BE2C (cell line): Measurements from ENCODE around the gene CLASP1.

Source experiments
- DNase-seq: peaks from one replicate; pipeline ENCODE4 v3.0.0-alpha.2; 2020
- H3K27me3 ChIP-seq: fragments of 250-450 bp; sonication (Bioruptor Pico); 2 replicates; pipeline ENCODE4 v1.5.1; 2020; ENCODE audit warnings: mild to moderate bottlenecking
- H3K36me3 ChIP-seq: fragments of 250-450 bp; sonication (Bioruptor Pico); 2 replicates; pipeline ENCODE4 v1.5.1; 2020; ENCODE audit warnings: mild to moderate bottlenecking
- H3K4me1 ChIP-seq: fragments of 250-450 bp; sonication (Bioruptor Pico); 2 replicates; pipeline ENCODE4 v1.5.1; 2020
- H3K4me3 ChIP-seq: 2 replicates; pipeline ENCODE4 v1.5.1; 2011; ENCODE audit warnings: low read depth, low read length
- H3K9me3 ChIP-seq: fragments of 250-450 bp; sonication (Bioruptor Pico); 2 replicates; pipeline ENCODE4 v1.5.1; 2020
- TF ChIP-seq, protein P1 (sequence below): IDR thresholded peaks from 2 replicates; pipeline ENCODE4 v1.5.1; 2012; ENCODE audit warnings: mild to moderate bottlenecking, low read depth, low read length

Gene CLASP1

DNA sequence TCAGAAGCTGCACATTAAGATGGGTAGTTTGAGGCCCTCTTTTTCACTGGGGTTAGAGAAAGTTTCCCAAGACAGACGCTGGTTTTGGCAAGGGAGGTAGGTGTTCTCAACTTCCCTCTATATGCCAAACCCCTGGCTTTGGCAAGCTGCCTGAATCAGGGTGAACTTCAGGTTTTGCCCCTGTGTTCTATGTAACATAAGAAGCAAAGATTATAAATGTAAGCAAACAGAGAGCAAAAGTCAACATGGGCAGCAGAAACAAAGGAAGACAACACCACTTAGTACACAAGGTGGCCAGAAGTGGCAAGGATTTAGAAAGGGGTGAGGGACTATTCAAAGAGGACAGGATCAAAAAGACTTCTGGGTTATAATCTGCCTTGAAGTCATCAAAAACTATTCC is 293.8 kb downstream of the CLASP1 start:
- TF ChIP-seq, protein P1, sequence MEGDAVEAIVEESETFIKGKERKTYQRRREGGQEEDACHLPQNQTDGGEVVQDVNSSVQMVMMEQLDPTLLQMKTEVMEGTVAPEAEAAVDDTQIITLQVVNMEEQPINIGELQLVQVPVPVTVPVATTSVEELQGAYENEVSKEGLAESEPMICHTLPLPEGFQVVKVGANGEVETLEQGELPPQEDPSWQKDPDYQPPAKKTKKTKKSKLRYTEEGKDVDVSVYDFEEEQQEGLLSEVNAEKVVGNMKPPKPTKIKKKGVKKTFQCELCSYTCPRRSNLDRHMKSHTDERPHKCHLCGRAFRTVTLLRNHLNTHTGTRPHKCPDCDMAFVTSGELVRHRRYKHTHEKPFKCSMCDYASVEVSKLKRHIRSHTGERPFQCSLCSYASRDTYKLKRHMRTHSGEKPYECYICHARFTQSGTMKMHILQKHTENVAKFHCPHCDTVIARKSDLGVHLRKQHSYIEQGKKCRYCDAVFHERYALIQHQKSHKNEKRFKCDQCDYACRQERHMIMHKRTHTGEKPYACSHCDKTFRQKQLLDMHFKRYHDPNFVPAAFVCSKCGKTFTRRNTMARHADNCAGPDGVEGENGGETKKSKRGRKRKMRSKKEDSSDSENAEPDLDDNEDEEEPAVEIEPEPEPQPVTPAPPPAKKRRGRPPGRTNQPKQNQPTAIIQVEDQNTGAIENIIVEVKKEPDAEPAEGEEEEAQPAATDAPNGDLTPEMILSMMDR = no peak
- Histone ChIP-seq H3K4me1 (no peaks in the 10 kb centered on the region), H3K4me3 (no peak overlapping the region), H3K36me3 (no peaks in the 10 kb centered on the region), H3K9me3 (no peaks in the 10 kb centered on the region), H3K27me3 (no peaks in the 10 kb centered on the region)
- no peak for DNase-seq

DNA sequence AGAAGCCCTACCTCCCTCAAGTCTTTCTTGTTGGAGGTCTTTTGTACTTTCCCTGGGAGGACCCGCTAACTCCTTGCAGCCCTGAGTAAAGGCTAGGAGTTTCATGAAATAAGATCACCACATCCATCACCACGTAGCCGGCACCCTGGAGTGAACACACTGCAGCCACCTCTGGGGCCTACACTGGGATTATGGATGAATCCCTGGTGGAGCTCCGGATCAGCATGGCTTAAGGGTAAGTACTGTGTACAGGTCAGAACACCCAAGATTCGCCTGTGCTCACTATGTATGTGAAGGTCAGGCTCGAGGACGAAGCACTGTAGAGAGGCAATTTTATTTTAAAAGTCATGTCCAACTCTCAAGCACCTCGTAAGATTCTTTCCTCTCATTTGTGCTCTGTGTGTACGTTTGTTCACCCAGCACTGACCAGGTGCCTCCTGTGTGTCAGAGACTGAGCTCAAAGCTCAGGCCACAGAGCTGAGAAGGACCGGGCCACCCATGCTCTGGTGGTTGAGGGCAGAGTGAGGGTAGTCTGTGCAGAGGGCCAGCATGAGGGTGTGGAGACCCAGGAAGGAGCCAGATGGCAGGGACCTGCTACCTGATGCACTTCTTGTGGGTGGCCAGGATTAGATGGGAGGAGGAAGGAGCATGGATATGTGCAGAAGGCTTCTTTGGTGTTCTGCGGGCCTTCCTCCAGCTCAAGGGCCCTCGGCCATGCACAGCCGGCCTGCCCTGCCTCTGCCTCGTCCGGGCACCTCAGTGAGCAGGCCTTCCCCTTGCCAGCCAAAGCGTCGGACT is 297.5 kb downstream of the CLASP1 start:
- TF ChIP-seq, protein P1 = no peak
- Histone ChIP-seq H3K4me3 (no peak overlapping the region), H3K36me3 (no peaks in the 10 kb centered on the region; the same call in none of the 2 replicates), H3K27me3 (no peaks in the 10 kb centered on the region), H3K4me1 (no peaks in the 10 kb centered on the region), H3K9me3 (no peaks in the 10 kb centered on the region)
- no peak for DNase-seq

DNA sequence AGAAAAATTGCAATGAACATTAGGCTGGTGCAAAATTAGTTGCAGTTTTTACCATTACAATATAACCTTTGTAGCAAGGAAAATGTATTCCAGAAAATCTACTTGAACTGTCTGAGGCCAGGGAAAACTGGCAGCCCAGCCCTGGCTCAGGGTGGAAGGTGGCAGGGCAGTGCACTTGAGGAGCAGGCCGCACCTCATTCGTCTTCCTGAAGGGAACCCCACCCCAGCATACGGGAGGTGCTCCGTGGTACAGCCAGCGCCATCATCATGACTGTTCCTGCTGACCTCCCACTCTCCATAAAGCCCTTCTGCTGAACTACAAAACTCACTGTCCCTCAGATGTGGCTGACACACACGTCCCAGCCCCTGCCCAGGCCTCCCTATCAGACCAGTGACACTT is 298.4 kb downstream of the CLASP1 start:
- no peaks in the 10 kb centered on the region for H3K4me1 ChIP-seq
- no peaks in the 10 kb centered on the region; the same call in none of the 2 replicates for H3K36me3 ChIP-seq
- TF ChIP-seq, protein P1 = no peak
- no peak for DNase-seq
- H3K27me3 ChIP-seq = no peaks in the 10 kb centered on the region
- no peaks in the 10 kb centered on the region for H3K9me3 ChIP-seq
- no peak overlapping the region for H3K4me3 ChIP-seq

DNA sequence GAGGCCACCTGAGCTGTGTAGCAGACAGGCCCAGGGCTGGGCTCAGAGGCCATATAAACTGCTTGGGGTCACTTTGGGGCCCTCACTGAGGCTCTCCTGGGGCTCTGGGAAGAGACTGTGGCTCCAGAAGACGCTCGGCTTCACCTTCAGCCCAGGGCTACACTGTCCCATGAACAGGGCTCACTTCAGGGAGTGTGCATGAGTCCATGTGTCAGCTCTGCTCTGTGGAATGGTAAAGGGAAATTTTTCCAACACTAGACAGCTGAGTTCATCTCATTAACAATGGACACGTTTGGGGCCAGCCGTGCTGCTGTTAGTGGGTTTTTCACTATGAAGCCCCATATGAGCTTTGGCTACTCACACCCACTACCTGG is 298.9 kb downstream of the CLASP1 start:
- no peaks in the 10 kb centered on the region for H3K9me3 ChIP-seq
- DNase-seq = no peak
- H3K4me1 ChIP-seq = no peaks in the 10 kb centered on the region
- TF ChIP-seq, protein P1 = no peak
- no peaks in the 10 kb centered on the region for H3K27me3 ChIP-seq
- no peak overlapping the region for H3K4me3 ChIP-seq
- no peaks in the 10 kb centered on the region; the same call in none of the 2 replicates for H3K36me3 ChIP-seq

DNA sequence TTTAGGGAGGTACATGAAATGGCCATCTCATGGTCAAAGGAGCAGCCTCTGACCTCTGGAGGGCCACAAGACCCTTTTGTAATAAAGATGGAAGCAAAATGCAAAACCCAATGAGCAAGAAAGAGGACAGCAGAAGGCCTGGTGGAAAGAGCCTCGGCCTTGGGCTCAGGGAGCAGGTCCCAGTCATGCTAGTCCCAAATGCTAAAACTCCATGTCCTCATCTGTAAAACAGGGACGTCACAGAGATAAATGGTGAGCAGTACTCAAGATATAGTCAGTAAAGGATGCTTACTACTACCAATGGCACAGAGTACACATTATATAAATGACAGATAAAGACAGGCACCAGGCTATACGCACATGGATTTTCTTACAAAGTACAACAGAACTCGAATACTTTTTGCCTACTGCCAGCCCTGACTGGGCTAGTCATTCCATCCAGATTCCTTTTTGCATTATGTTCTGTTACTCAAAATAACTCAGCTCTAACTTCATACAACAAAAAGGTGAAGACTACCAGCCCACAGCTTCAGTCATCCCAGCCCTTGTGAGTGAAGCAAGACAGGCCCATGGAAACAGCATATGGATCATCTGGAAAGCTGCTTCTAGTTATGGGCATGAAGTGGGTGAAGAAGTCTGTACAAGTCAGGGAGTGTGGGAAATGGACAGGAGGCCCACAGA is 299.4 kb downstream of the CLASP1 start:
- Histone ChIP-seq H3K4me1 (no peaks in the 10 kb centered on the region), H3K4me3 (no peak overlapping the region), H3K36me3 (no peaks in the 10 kb centered on the region; the same call in none of the 2 replicates), H3K9me3 (no peaks in the 10 kb centered on the region), H3K27me3 (no peaks in the 10 kb centered on the region)
- no peak for DNase-seq
- TF ChIP-seq, protein P1 = no peak
